ENCODE data around the gene LRP5. TPM values are rescaled to one million over a fixed set of nuclear protein-coding genes. Genes with fewer than 3 reads are reported as not detected.

The LRP5 gene
- total RNA-seq, 4 donors from 2014 or later, result 45.8 to 75.5 (median 54.3) TPM

DNA sequence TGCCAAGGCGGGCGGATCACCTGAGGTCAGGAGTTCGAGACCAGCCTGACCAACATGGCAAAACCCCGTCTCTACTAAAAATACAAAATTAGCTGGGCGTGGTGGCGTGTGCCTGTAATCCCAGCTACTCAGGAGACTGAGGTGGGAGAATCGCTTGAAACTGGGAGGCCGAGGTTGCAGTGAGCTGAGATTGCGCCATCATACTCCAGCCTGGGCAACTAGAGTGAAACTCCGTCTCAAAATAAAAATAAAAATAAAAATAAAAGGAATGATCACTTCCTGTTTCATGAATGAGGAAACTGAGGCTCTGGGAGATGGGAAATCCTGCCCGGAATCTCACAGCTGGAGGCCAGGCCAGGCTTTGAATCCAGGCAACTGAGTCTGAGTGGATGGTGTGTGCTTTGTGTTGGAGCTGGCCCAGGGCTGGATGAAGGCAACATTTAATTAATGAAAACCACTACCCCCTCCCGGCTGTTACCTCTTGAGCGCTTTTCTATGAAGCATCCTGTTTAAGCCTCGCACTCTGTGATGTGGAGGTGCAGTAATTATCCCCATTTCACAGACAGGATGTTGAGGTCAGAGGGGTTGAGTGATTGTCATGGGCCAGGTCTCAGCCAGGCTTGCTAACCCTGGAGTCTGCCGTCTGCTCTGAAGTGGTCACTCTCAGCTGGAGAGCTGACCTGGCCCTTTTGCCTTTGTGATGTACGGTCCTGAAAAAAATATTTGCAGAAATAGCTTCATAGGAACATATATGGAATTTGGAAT, 27.8 kb downstream of the LRP5 start:
- no peak for TF ChIP-seq POLR2A (IDR thresholded peaks at IDR 0.05)
- TF ChIP-seq, protein P1, sequence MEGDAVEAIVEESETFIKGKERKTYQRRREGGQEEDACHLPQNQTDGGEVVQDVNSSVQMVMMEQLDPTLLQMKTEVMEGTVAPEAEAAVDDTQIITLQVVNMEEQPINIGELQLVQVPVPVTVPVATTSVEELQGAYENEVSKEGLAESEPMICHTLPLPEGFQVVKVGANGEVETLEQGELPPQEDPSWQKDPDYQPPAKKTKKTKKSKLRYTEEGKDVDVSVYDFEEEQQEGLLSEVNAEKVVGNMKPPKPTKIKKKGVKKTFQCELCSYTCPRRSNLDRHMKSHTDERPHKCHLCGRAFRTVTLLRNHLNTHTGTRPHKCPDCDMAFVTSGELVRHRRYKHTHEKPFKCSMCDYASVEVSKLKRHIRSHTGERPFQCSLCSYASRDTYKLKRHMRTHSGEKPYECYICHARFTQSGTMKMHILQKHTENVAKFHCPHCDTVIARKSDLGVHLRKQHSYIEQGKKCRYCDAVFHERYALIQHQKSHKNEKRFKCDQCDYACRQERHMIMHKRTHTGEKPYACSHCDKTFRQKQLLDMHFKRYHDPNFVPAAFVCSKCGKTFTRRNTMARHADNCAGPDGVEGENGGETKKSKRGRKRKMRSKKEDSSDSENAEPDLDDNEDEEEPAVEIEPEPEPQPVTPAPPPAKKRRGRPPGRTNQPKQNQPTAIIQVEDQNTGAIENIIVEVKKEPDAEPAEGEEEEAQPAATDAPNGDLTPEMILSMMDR (IDR thresholded peaks at IDR 0.05), result no peak
- no peaks in the 10 kb centered on the region for H3K9me3 ChIP-seq
- no peaks in the 10 kb centered on the region for H3K36me3 ChIP-seq
- H3K4me1 ChIP-seq, result peaks cover 44 to 58% of the 10 kb centered on the region in 2 donors
- no peak overlapping the region for H3K4me3 ChIP-seq (replicated peaks in 1 of 3)
- intact Hi-C loops (cut with DNase I), result no loop called here
- no peaks in the 10 kb centered on the region for H3K27me3 ChIP-seq
- H3K27ac ChIP-seq, result no peak overlapping the region
- WGBS, 2 donors, result 84 to 93% methylated on average over 16 of the region's 16 CpGs
- DNase-seq, result no peak

DNA sequence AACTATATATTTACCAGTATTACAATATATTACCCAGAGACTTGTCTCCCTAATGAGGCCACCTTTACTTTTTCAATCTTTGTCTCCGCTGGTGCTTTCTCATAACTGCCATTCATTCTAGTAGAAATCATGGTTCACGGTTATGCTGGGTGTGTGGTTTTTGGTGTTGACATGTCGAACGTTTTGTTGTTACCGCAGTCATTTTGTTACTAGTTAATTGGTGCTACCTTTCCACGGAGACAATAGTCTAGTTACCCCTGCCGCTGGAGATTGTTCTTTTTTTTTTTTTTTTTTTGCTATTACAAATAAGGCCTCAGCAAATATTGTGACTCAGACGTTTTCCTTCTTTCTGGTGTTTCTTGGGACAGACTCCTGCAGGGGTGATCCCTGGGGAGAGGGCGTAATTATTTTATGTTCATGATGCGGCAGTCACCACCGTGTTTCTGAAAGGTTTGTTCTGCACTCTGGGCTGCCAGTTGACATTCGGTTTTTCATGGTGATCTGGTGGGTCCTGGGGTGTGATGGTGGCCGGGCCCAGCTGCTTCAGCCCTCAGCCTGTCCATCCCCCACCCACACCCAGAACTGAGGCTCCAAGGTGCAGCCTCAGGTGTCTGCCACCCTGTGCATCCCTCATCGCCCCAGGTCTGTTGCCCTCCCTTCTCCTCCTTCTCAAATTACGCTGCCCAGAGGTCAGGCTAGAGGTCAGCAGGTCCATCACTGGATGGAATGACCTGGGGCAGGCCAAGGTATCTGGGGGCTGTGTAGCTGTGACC, 28.6 kb downstream of the LRP5 start:
- no peak for DNase-seq
- Histone ChIP-seq H3K4me3 (replicated peaks in 1 of 3) (no peak overlapping the region), H3K27ac (peak overlapping the region in 1 of 3 donors; percentile 95), H3K4me1 (peaks cover 44 to 59% of the 10 kb centered on the region in 2 donors), H3K36me3 (no peaks in the 10 kb centered on the region), H3K27me3 (no peaks in the 10 kb centered on the region), H3K9me3 (no peaks in the 10 kb centered on the region)
- 74 to 75% methylated on average over 15 of the region's 15 CpGs for WGBS, 2 donors
- intact Hi-C loops (cut with DNase I), result no loop called here
- no peak for TF ChIP-seq POLR2A (IDR thresholded peaks at IDR 0.05)

DNA sequence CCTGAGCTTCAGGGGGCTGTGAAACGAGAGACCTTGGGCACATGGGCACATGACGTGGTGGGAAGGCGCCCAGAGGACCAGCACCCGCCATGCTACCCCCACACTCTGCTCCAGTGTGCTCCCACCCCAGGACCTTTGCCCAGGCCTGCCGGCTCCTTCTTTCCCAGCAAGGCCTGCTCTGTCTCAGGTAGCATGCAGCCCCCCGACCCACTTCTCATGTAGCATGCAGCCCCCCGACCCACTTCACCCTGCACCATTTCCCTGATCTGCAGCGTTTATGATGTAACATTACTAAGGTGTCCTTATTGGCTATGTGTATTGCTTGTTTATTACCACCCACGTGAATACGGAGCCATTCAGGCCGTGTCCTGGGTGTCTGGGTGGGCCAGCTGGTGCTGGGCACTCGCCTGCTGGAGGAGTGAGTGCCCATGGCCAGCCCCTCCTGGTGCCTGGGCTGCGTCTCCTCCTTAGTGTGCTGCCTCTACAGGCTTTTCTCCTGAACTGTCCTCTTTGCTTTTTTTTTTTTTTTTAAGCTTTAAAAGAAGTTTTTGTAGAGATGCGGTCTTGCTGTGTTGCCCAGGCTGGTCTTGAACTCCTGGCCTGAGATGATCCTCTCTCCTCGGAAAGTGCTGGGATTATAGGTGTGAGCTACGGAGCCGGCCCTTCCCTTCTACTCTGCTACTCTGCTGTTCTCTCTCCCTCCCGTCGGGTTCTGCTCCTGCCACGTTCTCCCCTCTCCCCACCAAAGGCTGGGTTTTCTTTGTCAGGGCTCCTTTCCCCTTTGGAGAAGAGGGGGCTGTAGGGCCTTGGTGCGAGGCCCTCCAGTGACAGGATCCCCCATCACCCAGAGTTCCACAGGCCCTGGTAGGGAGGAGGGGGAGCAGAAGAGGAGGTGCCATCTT, 29.4 kb downstream of the LRP5 start:
- Histone ChIP-seq H3K4me3 (replicated peaks in 1 of 3) (no peak overlapping the region), H3K27me3 (no peaks in the 10 kb centered on the region), H3K9me3 (no peaks in the 10 kb centered on the region), H3K4me1 (peaks cover 51 to 67% of the 10 kb centered on the region in 2 donors), H3K27ac (peak overlapping the region; percentile 87 to 95 (median 88)), H3K36me3 (no peaks in the 10 kb centered on the region)
- intact Hi-C loops (cut with DNase I), result no loop called here
- 66 to 74% methylated on average over 21 of the region's 21 CpGs for WGBS, 2 donors
- no peak for DNase-seq
- no peak for TF ChIP-seq POLR2A (IDR thresholded peaks at IDR 0.05)
- TF ChIP-seq, protein P1 (IDR thresholded peaks at IDR 0.05), result no peak

DNA sequence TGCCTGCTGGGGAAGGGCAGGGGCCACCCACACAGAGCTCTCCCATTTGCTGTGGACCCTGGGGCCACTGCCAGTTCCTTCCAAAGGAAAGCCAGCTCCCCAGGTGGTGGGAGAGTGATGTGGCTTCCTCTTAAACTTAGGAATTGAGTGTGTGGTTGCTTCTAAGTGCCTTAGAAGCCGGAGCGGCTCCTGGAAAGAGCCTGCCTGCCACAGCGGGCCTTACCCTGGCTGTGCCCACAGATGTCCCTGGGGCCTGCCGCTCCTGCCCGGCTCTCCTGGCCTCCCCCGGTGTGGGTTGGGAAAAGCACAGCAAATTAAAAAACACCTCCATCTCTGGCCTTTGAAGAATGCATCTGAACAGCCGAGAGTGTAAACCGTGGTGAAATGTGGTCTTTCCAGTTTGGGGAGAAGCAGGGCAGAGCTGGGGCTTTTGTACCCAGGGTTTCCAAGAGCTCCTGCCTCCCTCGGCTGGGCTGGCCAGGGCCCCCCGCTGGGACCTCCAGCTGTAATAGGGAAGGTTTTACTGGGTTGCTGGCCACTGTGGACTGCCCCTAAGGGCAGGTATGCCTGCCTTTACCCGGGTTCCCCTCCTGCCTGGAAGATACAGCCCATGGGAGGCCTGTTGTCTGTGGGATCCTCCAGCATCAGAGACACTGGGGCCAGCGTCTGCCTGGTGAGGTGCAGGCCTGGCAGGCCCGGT, 30.2 kb downstream of the LRP5 start:
- Histone ChIP-seq H3K4me1 (peaks cover 55 to 68% of the 10 kb centered on the region in 2 donors), H3K9me3 (no peaks in the 10 kb centered on the region), H3K27ac (peak overlapping the region; percentile 87 to 95 (median 88)), H3K4me3 (replicated peaks in 1 of 3) (no peak overlapping the region), H3K36me3 (no peaks in the 10 kb centered on the region), H3K27me3 (no peaks in the 10 kb centered on the region)
- DNase-seq, result peak; percentile 78 to 81
- WGBS, 2 donors, result 31 to 38% methylated on average over 6 to 10 of the region's 13 CpGs
- intact Hi-C loops (cut with DNase I), result no loop called here
- peak in 1 of 2 donors; percentile 48 for TF ChIP-seq POLR2A (IDR thresholded peaks at IDR 0.05)
- TF ChIP-seq, protein P1 (IDR thresholded peaks at IDR 0.05), result no peak

Data from thyroid gland (tissue), 4 donors.